HepG2 (cell line): ENCODE measurements around the gene PRR19. TPM values are rescaled to one million over a fixed set of nuclear protein-coding genes. Genes with fewer than 3 reads are reported as not detected.

ENCODE experiments used
- HMGXB4 ChIP-seq, 2 experiments: sonication (generic) in 1 of 2; formaldehyde crosslinking in 1 of 2; IDR thresholded peaks; 2 replicates each; pipeline versions ENCODE4 v1.4.0 to v1.6.1; 2018 to 2020; ENCODE audit warnings: missing genetic modification reagents in 2 of 2, borderline replicate concordance in 1 of 2, low read depth in 1 of 2, mild to moderate bottlenecking in 1 of 2, missing biosample characterization in 1 of 2
- HOMEZ ChIP-seq: IDR thresholded peaks from 2 replicates; pipeline ENCODE4 v1.6.1; 2016; ENCODE audit warnings: low read depth
- KDM3A ChIP-seq: IDR thresholded peaks from 2 replicates; pipeline ENCODE4 v1.6.1; 2018; ENCODE audit warnings: low read depth, missing compliant biosample characterization
- MTA3 ChIP-seq: sonication (generic); formaldehyde crosslinking; IDR thresholded peaks from 2 replicates; pipeline ENCODE4 v1.4.0; 2020; ENCODE audit warnings: missing genetic modification reagents
- SNAPC4 ChIP-seq: sonication (generic); formaldehyde crosslinking; IDR thresholded peaks from 2 replicates; pipeline ENCODE4 v1.4.0; 2020; ENCODE audit warnings: mild to moderate bottlenecking, missing genetic modification reagents
- ZMYM2 ChIP-seq: sonication (generic); formaldehyde crosslinking; IDR thresholded peaks from 2 replicates; pipeline ENCODE4 v1.8.0; 2022; ENCODE audit warnings: mild to moderate bottlenecking, missing genetic modification reagents
- polyA plus RNA-seq, 8 experiments: library from polyadenylated mRNA; depleted of rRNA in 3 of 8; stranded (reverse) in 7 of 8; unstranded in 1 of 8; fragments of >200 nt; fragmentation: Illumina TruSeq in 4 of 8; extraction: Trizol in 4 of 8; gene quantifications; 2 replicates each; pipeline versions ENCODE4 v1.2.1 to v1.2.3, GENCODE V29; 2011 to 2016; ENCODE audit warnings: low read depth in 4 of 8, missing spikeins in 1 of 8, mixed read lengths in 1 of 8; ENCODE audit not compliant: insufficient read depth in 1 of 8
- total RNA-seq, 5 experiments: library from RNA; depleted of rRNA; stranded (reverse); fragments of >200 nt; fragmentation: Illumina TruSeq; extraction: Trizol; gene quantifications; 2 replicates each; pipeline ENCODE4 v1.2.3, GENCODE V29; 2016; ENCODE audit warnings: low read depth in 1 of 5
- TF ChIP-seq, protein P1 (sequence below): IDR thresholded peaks from 2 replicates; pipeline ENCODE4 v1.6.1; 2016; ENCODE audit warnings: low read depth, missing genetic modification reagents, missing compliant biosample characterization

Gene PRR19
- total and polyA plus RNA-seq, 2 of the 13 experiments (the other 11 are each of a cell fraction or from before 2014, with no cell fraction given): 0.21 to 0.33 TPM

DNA sequence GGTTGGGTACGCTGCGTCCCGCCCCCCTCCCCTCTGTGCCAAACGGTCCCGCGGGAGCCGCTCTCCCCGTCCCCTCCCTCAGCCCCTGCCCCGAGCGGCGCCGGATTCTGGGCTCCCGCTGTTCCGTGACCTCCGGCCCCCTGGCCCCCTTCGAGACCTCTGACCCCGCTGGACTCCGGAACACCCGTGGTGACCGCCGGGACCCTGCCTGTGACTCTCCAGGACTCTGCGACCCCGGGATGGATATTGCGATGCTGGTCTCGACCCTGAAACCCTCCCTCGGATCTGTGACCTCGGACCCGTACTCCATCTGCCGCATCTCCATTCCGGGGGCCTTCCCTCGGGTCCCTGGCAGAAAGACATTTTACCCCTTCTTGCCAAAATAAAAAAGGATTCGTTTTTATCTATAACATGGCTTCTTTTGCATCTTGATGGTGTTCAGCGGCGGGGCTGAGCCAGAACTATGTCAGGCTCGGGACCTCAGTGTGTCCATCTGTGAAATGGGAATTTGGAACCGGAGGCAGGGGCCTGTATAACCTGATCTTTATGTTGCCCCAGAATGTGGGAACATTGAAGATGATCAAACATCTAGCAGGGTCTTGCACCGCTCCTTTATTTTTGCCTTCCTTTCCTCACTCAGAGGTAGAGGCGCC is 22.8 kb downstream of the PRR19 start (continued):
- no peak for TF ChIP-seq HMGXB4 (CRISPR knock-in tag; IDR thresholded peaks at IDR 0.05; ENCODE audit: borderline replicate concordance in 1 of 2, low read depth in 1 of 2)
- TF ChIP-seq, protein P1, sequence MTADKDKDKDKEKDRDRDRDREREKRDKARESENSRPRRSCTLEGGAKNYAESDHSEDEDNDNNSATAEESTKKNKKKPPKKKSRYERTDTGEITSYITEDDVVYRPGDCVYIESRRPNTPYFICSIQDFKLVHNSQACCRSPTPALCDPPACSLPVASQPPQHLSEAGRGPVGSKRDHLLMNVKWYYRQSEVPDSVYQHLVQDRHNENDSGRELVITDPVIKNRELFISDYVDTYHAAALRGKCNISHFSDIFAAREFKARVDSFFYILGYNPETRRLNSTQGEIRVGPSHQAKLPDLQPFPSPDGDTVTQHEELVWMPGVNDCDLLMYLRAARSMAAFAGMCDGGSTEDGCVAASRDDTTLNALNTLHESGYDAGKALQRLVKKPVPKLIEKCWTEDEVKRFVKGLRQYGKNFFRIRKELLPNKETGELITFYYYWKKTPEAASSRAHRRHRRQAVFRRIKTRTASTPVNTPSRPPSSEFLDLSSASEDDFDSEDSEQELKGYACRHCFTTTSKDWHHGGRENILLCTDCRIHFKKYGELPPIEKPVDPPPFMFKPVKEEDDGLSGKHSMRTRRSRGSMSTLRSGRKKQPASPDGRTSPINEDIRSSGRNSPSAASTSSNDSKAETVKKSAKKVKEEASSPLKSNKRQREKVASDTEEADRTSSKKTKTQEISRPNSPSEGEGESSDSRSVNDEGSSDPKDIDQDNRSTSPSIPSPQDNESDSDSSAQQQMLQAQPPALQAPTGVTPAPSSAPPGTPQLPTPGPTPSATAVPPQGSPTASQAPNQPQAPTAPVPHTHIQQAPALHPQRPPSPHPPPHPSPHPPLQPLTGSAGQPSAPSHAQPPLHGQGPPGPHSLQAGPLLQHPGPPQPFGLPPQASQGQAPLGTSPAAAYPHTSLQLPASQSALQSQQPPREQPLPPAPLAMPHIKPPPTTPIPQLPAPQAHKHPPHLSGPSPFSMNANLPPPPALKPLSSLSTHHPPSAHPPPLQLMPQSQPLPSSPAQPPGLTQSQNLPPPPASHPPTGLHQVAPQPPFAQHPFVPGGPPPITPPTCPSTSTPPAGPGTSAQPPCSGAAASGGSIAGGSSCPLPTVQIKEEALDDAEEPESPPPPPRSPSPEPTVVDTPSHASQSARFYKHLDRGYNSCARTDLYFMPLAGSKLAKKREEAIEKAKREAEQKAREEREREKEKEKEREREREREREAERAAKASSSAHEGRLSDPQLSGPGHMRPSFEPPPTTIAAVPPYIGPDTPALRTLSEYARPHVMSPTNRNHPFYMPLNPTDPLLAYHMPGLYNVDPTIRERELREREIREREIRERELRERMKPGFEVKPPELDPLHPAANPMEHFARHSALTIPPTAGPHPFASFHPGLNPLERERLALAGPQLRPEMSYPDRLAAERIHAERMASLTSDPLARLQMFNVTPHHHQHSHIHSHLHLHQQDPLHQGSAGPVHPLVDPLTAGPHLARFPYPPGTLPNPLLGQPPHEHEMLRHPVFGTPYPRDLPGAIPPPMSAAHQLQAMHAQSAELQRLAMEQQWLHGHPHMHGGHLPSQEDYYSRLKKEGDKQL: no peak
- no peak for TF ChIP-seq SNAPC4 (CRISPR knock-in tag)
- TF ChIP-seq MTA3 (CRISPR knock-in tag): no peak
- peak; percentile 80 for TF ChIP-seq ZMYM2 (CRISPR knock-in tag)
- TF ChIP-seq KDM3A (CRISPR knock-in tag): peak; percentile 22; the same call in 1 of the 2 replicates
- no peak for TF ChIP-seq HOMEZ
- TF ChIP-seq, all 625 proteins: peak for 26
